HG02938 (cell line): ENCODE results near the gene HOXB13.

ENCODE experiments used
- ATAC-seq: cut with Tn5 transposase; IDR thresholded peaks from one replicate; pipeline ENCODE4 v1.9.1; 2021; ENCODE audit warnings: mild to moderate bottlenecking, moderate library complexity; ENCODE audit not compliant: unreplicated experiment

HOXB13 gene

GRCh38 chr17:48715496-48716399 lies 12.8 kb downstream of the HOXB13 start:
- ATAC-seq, result no peak

GRCh38 chr17:48711128-48711527 lies 17.4 kb downstream of the HOXB13 start:
- no peak for ATAC-seq

- ATAC-seq, result no peak
Observed at GRCh38 chr17:48704361-48705248, 23.9 kb downstream of the HOXB13 start.

GRCh38 chr17:48701864-48702532 lies 26.6 kb downstream of the HOXB13 start:
- no peak for ATAC-seq

- ATAC-seq, result no peak
Observed at GRCh38 chr17:48693178-48693577, 35.4 kb downstream of the HOXB13 start.

GRCh38 chr17:48692049-48692448 lies 36.5 kb downstream of the HOXB13 start:
- ATAC-seq, result no peak

- ATAC-seq, result no peak
Observed at GRCh38 chr17:48690655-48691054, 37.9 kb downstream of the HOXB13 start.

GRCh38 chr17:48681609-48682008 lies 46.9 kb downstream of the HOXB13 start:
- no peak for ATAC-seq

GRCh38 chr17:48679385-48680096 lies 49.0 kb downstream of the HOXB13 start:
- ATAC-seq, result no peak

- ATAC-seq, result no peak
Observed at GRCh38 chr17:48678141-48678971, 50.2 kb downstream of the HOXB13 start.

GRCh38 chr17:48676963-48677558 lies 51.5 kb downstream of the HOXB13 start:
- ATAC-seq, result no peak
